GM18909 (cell line): ENCODE results near the gene WWOX.

Experiments
- ATAC-seq: cut with Tn5 transposase; IDR thresholded peaks from one replicate; pipeline ENCODE4 v1.9.1; 2021; ENCODE audit warnings: mild to moderate bottlenecking; ENCODE audit not compliant: unreplicated experiment, poor library complexity

WWOX gene

DNA sequence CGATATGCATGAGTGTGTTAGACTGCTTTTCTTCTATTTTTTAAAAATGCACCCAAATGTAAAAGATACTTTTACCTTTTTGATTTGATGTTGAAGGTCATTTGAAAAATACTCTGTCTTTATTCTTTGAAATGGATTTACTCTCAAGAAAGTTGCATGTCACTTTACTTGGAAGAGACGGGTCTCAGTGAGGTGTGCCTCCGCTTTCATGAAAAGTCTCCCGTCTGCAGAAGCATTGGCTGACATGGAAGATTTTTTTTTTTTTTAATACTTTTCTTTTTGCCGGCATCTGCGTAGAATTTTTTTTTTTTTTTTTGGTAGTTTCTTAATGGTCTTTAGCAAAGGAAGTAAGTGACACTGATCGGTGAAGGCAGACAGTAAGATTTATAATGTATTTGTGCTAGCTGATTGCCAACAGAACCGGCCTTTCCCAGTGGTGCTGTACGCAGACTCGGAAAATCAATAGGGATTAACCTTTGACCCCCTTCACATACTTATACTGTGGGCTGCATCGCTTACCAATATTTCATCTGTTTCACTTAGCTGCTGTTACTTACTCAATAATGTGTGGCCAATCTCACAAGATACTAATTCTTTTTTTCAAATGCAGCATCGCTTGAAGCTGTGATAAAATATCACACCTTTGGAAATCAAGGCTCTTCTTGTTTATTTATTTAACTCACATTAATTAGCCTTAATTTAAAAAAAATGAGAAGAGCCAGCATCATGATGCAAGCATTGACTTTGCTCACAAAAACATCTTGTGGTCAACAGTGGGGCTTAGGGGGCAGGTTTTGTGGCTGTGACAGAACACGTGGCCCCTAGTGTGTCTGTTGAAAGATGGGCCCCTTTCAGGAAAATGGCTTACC, 383.9 kb downstream of the WWOX start:
- no peak for ATAC-seq

DNA sequence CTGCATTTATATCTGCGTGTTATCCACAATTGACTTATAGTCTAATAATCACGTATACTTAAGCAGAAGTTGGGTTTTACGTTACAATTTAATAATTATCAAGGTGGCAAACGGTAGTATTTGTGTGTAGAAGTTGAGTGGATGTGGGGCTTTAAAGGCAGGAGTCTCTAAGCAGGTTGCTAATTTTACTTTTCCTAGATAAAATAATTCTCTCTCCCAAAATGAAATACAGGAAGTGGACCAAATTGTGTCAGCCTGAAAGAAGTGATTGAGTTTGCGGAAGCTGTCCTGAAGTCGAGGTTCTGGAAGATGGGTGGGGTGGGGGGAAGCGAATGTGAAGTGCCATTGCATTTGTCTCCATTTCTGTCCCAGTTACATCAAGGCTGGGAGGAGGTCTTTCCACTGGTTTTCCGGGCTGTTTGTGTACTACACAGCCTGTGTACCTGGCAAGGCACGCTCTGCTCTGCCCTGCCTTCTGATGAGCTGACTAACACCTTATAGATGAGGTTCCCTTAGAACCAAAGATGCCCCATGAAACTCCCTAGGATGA, 385.1 kb downstream of the WWOX start:
- ATAC-seq, result no peak

DNA sequence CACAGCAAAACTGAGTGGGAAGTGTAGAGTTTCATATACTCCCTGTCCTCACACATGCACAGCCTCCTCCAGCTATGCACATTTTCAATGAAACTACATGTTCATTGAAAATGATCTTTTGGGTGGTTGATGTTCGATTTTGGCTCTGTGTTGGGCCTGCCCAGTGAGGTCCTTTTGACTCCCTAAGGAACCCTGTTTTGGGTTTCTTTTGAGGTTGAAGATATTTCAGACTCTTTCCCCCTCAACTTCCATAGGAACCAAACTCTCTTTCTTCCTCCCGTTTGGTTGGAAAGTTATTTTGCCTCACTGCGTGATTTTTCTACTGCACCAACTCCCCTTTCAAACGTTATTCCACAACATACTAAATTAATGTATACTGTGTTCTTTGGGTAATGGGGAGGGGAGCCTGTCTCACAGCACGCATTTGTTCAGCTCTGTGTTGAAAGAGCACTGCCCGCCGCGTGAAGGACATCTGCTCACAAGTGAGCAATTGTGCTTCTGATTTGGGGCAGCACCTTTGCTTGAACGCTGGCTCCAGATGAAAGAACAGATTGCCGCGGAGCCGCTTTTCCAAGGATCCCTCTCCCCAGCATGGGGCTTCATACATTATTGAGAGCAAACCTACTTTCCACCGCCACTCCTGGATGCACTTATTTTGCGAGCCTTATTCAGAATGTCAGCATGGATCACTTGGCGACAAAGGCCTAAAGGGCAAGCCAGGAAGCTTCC, 385.9 kb downstream of the WWOX start:
- no peak for ATAC-seq

DNA sequence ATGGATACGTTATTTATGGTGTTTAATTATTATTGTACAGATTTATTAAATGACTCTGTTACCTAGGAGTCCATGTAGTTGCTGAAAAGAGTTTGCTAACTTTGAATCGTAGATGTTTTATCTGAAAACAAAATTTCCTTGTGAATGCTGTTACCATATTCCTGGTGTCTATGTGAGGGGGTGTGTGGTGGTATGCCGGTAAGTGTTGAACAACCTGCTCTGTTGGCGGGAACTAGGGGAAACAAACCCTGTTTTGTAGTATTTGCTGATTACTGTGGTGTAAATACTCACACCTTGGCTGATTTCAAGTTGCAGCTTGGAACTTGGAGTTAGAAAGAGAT, 386.4 kb downstream of the WWOX start:
- ATAC-seq, result no peak

DNA sequence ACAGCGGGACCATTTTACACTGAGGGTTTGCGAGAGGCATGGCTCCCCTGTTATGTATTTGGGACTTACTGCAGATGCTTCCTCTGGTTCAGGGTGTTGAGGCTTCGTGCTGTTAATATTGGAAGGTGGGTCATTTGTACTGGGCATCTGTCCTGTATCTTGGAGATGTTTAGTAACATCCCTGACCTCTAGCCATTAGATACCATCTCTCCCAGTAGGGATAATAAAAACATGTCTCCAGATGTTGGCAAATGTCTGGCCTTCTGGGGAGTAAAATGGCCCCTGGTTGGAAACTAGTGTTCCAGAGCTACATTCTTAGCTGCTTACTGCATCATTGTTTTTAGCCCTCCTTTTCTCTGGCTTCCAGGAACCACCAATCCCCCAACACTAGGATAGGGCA, 388.0 kb downstream of the WWOX start:
- no peak for ATAC-seq

DNA sequence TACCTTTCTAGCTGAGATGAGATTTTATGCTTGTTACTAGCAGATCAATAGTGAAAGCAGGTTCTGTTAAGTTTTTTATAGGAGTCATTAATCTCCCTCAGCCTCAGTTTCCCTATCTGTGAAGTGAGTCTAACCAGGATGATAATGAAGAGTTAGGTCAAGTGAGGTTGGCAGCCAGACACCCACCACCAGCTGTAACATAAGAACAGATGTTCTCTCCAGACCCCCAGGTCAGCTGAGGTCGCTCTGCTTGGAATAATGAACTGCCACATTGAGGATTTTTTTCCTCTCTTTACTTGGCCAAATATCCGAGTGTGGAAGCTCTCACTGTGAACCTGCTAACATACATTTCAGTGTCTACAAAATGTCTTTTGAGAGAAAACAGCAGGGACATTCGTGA, 389.6 kb downstream of the WWOX start:
- ATAC-seq, result no peak

DNA sequence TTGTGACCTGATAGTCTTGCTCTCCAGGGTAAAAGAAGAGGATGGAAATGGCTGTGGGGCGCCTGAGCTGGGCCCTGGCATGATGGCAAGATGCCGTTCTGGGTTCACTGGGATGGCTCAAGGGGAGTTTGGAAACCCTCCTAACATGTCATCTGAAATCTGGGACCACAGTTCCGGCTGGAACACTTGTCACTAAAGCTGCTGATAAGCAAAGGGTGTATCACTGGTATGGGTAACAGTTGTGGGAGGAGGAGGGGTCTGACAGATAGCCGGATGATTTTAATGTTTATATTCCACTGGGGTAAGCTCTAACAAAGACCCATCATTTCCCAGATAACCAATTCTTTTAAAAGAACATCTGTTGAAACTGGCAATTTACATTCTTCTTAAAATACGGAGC, 390.2 kb downstream of the WWOX start:
- ATAC-seq, result no peak

DNA sequence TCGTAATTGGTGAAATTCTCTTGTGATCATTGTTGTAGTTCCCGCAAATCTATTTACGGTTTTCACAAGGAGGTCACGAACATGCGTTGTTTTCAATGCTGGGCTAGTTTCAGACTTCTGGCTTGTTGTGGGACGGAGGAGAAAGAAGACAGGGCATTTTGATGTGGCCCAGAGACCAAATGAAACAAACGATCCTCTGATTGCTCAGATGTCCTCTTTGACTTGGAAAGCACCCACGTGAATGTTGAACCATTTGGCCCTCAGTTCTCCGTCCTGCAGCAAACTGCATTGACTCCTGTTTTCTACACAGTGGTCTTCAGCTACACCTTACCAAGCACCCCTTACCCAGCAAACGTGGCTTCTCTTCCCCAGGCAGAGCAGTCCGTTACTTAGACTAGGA, 391.0 kb downstream of the WWOX start:
- ATAC-seq, result no peak

DNA sequence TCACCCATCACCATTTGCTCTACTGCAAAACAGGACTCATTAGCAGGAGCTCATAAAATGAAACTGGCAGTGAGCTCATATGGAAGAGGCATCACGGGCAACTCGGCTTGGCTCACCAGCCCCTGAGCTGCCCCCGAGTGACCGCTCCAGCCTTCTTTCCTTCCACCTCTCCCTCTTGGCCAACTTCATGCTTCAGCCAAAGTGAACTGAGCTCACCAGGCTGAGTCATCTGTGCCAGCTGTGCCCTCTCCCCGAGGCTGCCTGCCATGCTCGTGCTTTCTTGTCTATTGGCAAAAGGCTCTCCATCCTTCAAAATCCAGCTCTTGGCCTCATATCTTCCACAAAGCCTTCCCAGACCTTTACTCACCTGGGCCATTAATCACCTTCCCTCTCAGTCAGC, 391.4 kb downstream of the WWOX start:
- no peak for ATAC-seq

DNA sequence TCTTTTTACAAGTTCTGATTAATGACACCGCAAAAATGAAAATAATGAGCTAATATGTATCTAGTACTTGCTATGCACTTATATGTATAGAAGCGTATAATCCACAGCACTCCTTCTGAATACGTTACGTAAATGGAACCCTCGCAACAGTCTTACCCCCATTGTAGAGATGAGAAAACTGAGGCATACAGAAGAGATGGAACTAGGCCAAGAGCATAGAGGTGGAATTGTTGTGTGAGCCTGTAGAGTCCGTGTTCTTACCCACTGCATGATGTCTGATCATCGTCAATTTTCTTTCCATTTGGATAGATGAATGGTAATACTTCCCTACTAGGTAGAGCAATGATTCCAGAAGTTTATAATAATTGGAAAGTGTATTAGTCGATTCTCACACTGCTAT, 394.1 kb downstream of the WWOX start:
- ATAC-seq, result no peak

DNA sequence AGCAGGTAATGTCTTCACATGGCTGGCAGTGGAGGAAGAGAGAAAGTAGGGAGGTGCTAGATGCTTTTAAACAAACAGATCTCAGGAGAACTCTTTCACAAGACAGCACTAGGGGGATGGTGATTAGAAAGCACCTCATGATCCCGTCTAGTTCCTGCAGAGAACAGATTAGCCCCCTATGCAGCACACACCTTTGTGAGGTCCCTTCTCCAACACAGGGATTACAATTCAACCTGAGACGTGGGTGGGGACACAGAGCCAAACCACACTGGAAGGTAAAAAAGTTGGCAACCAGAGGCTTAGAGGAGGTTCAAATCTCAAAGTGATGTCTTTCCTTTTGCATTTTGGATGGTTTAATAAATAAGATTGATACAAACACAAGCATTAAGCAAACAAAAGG, 394.7 kb downstream of the WWOX start:
- ATAC-seq, result no peak

DNA sequence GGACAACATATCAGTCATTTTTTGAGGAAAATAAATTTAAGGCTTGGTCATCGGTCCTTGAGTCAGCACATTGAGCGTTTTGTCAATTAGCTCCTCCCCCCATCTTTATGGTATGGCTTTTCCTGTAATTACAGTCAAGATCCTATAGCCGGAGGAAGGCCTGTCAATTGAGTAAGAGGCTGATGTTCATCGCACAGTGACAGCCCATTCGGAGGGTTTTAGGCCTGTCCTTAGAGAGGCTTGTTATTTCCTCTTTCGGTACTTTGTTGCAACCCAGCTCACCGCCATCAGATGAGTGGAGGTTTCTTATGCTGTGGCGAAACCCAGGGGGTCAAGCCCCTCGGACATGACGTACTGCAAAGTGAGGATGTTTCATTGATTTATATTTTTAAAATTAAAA, 395.2 kb downstream of the WWOX start:
- ATAC-seq, result no peak

DNA sequence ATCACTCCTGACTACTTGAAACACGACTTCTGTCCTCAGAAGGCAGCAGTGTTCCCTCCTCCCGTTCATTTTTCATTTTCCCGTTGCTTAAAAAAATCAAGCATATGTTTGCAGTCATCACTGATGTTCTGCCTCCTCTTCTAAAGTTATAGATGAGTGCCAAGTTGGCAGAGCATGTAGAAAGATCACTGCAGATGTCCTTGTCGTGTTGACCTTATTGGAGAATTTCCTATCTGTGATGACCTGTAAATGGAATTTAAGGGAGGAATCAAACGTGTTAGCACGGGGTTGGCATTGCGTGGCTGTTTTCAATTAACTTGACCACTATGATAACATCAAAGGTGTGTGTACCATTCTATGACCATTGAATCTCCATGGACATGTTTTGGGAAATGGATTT, 396.7 kb downstream of the WWOX start:
- ATAC-seq, result no peak

DNA sequence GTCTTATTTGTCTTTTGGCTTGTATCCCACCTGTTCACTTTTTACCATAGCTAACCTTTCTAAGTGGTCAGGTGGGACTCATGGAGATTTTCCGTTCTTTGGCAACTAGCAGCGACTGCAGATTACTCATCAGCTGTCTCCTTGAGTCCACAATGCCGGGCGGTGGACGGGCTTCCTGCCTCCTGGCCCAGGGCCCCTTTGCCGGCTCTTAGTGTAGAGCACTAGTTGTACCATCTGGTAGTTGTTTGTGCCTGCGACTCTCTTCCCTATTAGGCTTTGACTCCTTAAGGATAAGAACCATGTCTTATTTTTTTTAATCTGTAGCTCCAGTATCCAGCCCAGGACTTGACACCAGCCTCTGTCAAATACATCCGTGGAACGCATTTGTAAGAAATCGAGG, 399.9 kb downstream of the WWOX start:
- ATAC-seq, result no peak

DNA sequence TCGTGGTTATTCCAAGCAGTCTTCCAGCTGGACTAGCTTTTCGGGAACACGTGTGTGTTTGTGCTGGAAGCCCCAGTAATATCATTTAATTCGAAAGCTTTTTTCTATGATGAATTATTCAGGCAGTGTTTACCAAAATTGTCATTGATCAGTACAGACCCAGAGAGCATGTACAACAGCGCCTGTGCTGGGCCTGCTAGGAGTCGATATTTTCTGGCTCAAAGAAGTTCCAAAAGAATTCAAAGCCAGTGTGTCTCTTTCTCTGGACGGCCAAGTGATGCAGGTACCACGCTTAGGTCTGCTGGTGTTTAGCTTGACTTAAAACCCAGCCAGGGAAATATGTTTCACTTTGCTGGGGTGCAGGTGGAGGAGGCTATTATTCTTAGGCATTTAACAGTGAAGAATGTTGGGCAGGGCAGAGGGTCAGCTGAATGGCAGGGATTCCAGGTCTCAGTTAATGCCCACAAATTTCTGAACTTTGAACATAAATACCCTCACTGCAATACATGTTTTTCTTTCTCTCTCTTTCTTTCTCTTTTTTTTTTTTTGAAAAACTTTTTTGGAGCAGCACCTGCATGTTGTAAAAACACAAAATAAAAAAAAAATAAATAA, 401.3 kb downstream of the WWOX start:
- no peak for ATAC-seq

DNA sequence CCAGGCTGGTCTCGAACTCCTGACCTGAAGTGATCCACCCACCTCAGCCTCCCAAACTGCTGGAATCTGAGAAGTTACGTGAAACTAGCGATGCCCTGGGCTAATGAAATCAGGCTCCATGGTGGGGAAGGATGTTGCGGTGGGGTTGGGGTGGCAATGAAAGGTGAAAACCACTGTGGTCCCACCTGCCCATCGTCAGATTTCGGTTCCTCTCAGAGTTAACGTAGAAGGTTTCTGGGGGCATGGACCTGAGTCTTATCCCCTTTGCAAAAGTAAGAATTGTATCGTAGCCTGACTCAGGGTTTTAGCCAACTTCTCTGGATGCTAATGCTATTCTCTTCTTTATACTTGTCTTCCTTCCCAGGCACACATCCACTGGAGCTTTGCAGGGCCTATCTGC, 402.3 kb downstream of the WWOX start:
- ATAC-seq, result no peak

DNA sequence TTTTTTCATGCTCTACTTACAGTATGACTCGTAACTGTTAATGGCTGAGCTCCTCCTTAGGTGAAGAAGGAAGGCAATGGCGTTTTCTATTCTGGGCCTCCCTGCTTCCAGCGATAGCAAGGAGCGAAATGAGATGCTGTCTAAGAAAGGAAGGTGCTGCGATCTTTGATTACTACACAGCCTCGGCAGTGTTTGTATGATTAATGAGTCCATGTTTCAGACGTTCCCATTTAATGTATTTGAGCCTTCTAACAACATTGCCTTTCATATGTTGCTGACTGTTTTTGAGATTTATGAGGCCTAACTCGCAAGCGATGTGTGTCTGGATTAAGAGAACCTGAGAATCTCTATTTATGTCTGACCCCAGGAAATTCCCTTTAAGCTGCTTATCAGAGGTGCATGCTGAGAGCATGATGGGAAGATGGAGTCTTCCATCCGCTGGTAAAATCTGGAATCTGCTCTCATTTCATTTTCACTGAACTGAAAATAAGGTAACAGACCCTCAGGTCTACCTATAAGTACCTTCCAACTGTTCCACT, 403.4 kb downstream of the WWOX start:
- ATAC-seq, result no peak

DNA sequence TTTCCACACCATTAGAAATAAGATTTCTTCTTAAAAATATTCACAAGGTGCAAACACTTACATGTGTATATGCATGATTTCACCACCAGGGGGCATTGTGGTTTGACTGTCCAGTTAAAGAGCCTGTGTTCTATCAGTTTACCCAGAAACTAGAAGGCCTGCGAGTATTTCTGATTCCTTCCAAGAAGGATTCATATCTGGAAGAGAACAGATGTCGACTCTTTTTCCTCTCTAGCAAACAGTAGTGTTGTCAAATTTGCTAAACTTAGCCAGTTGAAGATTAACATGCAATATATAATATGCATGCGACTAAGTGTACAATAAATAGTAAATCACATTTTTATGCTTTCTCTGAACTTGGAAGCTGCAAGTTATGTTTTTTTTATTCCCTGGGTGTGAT, 404.1 kb downstream of the WWOX start:
- no peak for ATAC-seq

DNA sequence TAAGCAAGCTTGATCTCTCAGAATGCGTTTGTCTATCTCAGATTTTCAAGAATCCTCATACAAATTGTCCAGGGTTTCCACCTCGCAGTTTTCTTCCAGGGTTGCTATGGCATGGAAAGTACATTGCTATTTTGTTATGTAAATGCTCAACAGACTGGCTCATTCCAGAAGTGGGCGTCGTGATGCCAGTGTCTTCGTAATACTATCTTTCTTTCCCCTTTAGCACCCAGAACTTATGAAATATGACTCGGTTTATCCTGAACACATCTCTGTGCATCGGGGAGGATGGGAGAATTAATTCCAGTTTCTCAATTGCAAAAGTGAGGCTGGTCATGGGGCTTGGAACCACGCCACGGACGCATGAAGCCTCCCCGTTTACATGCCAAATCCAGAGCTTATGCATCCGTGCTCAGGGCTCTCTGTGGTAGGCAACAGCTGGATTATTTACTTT, 405.0 kb downstream of the WWOX start:
- no peak for ATAC-seq

DNA sequence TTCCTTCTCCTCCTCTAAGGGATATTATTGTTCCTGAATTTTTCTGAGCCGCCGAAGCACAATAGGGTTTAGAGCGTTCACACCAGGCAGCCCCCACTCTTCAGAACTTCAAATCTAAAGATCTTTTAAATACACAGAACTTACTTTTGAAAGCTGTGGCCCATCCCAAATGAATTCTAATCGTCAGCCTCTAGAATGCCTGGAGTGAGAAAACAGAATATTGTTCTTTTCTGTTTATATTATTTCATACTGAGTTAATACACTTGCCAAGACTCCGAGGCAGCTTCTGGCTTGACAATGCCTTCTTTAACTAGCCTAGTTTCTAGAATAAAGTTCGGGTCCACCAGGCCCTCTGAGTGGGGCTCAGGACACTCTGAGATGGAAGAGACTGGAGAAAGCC, 405.6 kb downstream of the WWOX start:
- no peak for ATAC-seq
